ENCODE results near the gene MSI1. TPM values are rescaled to one million over a fixed set of nuclear protein-coding genes. Genes with fewer than 3 reads are reported as not detected.

Gene MSI1
- total and polyA plus RNA-seq, 2 experiments from 2014 or later = 12.8 to 16.9 TPM

GRCh38 chr12:120358412-120359100 is 10.4 kb downstream of the MSI1 start:
- Histone ChIP-seq H3K79me2 (replicated peaks; ENCODE audit: insufficient read depth) (no peaks in the 10 kb centered on the region), H3K4me1 (ENCODE audit: insufficient read depth) (peaks cover 39% of the 10 kb centered on the region), H3K4me2 (peak overlapping the region; percentile 71), H3F3A (replicated peaks; ENCODE audit: low read depth) (peaks cover 34% of the 10 kb centered on the region), H3K9me2 (ENCODE audit: insufficient read depth) (no peaks in the 10 kb centered on the region), H3K4me3 (peak overlapping the region; percentile 30; the same call in 1 of the 2 replicates), H3K27me3 (ENCODE audit: insufficient read depth) (no peaks in the 10 kb centered on the region), H4K20me1 (replicated peaks; ENCODE audit: insufficient read depth) (0 out of 2 replicates have a peak, but pooled peaks cover under 1% of the 10 kb centered on the region), H3K36me3 (ENCODE audit: insufficient read depth) (peaks cover 14% of the 10 kb centered on the region), H3K27ac (ENCODE audit: low read depth) (peak overlapping the region; percentile 57), H2AFZ (no peak overlapping the region)
- peak; percentile 38 for ATAC-seq
- H3K27ac Mint-ChIP-seq = peak overlapping the region; percentile 88
- peaks cover 3% of the 10 kb centered on the region; the same call in 1 of the 3 replicates for H3K9me3 Mint-ChIP-seq
- peaks cover 83% of the 10 kb centered on the region for H3K36me3 Mint-ChIP-seq (ENCODE audit: low read depth)
- TF ChIP-seq ETS1 (IDR thresholded peaks at IDR 0.05) = no peak
- TF ChIP-seq, protein P1, sequence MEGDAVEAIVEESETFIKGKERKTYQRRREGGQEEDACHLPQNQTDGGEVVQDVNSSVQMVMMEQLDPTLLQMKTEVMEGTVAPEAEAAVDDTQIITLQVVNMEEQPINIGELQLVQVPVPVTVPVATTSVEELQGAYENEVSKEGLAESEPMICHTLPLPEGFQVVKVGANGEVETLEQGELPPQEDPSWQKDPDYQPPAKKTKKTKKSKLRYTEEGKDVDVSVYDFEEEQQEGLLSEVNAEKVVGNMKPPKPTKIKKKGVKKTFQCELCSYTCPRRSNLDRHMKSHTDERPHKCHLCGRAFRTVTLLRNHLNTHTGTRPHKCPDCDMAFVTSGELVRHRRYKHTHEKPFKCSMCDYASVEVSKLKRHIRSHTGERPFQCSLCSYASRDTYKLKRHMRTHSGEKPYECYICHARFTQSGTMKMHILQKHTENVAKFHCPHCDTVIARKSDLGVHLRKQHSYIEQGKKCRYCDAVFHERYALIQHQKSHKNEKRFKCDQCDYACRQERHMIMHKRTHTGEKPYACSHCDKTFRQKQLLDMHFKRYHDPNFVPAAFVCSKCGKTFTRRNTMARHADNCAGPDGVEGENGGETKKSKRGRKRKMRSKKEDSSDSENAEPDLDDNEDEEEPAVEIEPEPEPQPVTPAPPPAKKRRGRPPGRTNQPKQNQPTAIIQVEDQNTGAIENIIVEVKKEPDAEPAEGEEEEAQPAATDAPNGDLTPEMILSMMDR (conservative IDR thresholded peaks at IDR 0.05; ENCODE audit: low read depth in 2 of 2) = peak; percentile 56 to 89
- peaks cover 53% of the 10 kb centered on the region for H3K4me1 Mint-ChIP-seq
- peaks cover 19% of the 10 kb centered on the region for H3K27me3 Mint-ChIP-seq (ENCODE audit: insufficient read depth, low read depth, poor library complexity)
- peak; percentile 89 for DNase-seq (ENCODE audit: low spot score)
- peak overlapping the region; percentile 5; the same call in 1 of the 3 replicates for H3K4me3 Mint-ChIP-seq

- no peak overlapping the region for H3K27ac Mint-ChIP-seq
Measured at GRCh38 chr12:120357104-120357503, 11.9 kb downstream of the MSI1 start.

More at GRCh38 chr12:120357104-120357503, 11.9 kb downstream of the MSI1 start:
- H3K79me2 ChIP-seq (replicated peaks; ENCODE audit: insufficient read depth) = no peaks in the 10 kb centered on the region
- H3K9me3 Mint-ChIP-seq = peaks cover 3% of the 10 kb centered on the region; the same call in 1 of the 3 replicates
- peaks cover 30% of the 10 kb centered on the region for H3F3A ChIP-seq (replicated peaks; ENCODE audit: low read depth)
- no peaks in the 10 kb centered on the region for H4K20me1 ChIP-seq (replicated peaks; ENCODE audit: insufficient read depth)
- H3K4me1 ChIP-seq (ENCODE audit: insufficient read depth) = peaks cover 30% of the 10 kb centered on the region
- no peaks in the 10 kb centered on the region for H3K27me3 ChIP-seq (ENCODE audit: insufficient read depth)
- H3K27me3 Mint-ChIP-seq (ENCODE audit: insufficient read depth, low read depth, poor library complexity) = peaks cover 7% of the 10 kb centered on the region
- H3K4me3 Mint-ChIP-seq = no peak overlapping the region
- no peak for ATAC-seq
- H2AFZ ChIP-seq = no peak overlapping the region
- H3K4me3 ChIP-seq = no peak overlapping the region
- H3K9me2 ChIP-seq (ENCODE audit: insufficient read depth) = no peaks in the 10 kb centered on the region
- H3K27ac ChIP-seq (ENCODE audit: low read depth) = peak overlapping the region; percentile 57; the same call in 1 of the 2 replicates
- peaks cover 14% of the 10 kb centered on the region for H3K36me3 ChIP-seq (ENCODE audit: insufficient read depth)
- DNase-seq (ENCODE audit: low spot score) = no peak
- peaks cover 39% of the 10 kb centered on the region for H3K4me1 Mint-ChIP-seq
- H3K36me3 Mint-ChIP-seq (ENCODE audit: low read depth) = peaks cover 81% of the 10 kb centered on the region
- no peak for TF ChIP-seq POLR2AphosphoS5 (IDR thresholded peaks at IDR 0.05; ENCODE audit: low read depth)
- TF ChIP-seq NANOG (IDR thresholded peaks at IDR 0.05; ENCODE audit: borderline replicate concordance) = no peak
- TF ChIP-seq, protein P2, sequence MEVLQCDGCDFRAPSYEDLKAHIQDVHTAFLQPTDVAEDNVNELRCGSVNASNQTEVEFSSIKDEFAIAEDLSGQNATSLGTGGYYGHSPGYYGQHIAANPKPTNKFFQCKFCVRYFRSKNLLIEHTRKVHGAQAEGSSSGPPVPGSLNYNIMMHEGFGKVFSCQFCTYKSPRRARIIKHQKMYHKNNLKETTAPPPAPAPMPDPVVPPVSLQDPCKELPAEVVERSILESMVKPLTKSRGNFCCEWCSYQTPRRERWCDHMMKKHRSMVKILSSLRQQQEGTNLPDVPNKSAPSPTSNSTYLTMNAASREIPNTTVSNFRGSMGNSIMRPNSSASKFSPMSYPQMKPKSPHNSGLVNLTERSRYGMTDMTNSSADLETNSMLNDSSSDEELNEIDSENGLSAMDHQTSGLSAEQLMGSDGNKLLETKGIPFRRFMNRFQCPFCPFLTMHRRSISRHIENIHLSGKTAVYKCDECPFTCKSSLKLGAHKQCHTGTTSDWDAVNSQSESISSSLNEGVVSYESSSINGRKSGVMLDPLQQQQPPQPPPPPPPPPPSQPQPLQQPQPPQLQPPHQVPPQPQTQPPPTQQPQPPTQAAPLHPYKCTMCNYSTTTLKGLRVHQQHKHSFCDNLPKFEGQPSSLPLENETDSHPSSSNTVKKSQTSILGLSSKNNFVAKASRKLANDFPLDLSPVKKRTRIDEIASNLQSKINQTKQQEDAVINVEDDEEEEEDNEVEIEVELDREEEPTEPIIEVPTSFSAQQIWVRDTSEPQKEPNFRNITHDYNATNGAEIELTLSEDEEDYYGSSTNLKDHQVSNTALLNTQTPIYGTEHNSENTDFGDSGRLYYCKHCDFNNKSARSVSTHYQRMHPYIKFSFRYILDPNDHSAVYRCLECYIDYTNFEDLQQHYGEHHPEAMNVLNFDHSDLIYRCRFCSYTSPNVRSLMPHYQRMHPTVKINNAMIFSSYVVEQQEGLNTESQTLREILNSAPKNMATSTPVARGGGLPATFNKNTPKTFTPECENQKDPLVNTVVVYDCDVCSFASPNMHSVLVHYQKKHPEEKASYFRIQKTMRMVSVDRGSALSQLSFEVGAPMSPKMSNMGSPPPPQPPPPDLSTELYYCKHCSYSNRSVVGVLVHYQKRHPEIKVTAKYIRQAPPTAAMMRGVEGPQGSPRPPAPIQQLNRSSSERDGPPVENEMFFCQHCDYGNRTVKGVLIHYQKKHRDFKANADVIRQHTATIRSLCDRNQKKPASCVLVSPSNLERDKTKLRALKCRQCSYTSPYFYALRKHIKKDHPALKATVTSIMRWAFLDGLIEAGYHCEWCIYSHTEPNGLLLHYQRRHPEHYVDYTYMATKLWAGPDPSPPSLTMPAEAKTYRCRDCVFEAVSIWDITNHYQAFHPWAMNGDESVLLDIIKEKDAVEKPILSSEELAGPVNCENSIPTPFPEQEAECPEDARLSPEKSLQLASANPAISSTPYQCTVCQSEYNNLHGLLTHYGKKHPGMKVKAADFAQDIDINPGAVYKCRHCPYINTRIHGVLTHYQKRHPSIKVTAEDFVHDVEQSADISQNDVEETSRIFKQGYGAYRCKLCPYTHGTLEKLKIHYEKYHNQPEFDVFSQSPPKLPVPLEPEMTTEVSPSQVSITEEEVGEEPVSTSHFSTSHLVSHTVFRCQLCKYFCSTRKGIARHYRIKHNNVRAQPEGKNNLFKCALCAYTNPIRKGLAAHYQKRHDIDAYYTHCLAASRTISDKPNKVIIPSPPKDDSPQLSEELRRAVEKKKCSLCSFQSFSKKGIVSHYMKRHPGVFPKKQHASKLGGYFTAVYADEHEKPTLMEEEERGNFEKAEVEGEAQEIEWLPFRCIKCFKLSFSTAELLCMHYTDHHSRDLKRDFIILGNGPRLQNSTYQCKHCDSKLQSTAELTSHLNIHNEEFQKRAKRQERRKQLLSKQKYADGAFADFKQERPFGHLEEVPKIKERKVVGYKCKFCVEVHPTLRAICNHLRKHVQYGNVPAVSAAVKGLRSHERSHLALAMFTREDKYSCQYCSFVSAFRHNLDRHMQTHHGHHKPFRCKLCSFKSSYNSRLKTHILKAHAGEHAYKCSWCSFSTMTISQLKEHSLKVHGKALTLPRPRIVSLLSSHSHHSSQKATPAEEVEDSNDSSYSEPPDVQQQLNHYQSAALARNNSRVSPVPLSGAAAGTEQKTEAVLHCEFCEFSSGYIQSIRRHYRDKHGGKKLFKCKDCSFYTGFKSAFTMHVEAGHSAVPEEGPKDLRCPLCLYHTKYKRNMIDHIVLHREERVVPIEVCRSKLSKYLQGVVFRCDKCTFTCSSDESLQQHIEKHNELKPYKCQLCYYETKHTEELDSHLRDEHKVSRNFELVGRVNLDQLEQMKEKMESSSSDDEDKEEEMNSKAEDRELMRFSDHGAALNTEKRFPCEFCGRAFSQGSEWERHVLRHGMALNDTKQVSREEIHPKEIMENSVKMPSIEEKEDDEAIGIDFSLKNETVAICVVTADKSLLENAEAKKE (CRISPR knock-in tag; IDR thresholded peaks at IDR 0.05) = no peak
- H3K4me2 ChIP-seq = no peak overlapping the region
